NCI-H128 (cell line): ENCODE results near the gene C11orf42.

Experiments
- DNase-seq: peaks from one replicate; lab custom pipeline; 2025; ENCODE audit not compliant: unreplicated experiment; lab: John Stamatoyannopoulos, UW

The C11orf42 gene

GRCh38 chr11:6251990-6252473 is 46.7 kb downstream of the C11orf42 start:
- DNase-seq = no peak

- no peak for DNase-seq
Observed at GRCh38 chr11:6253197-6253596, 47.8 kb downstream of the C11orf42 start.

GRCh38 chr11:6258141-6258540 is 52.8 kb downstream of the C11orf42 start:
- DNase-seq = no peak

GRCh38 chr11:6258571-6259081 is 53.3 kb downstream of the C11orf42 start:
- no peak for DNase-seq

GRCh38 chr11:6260207-6260726 is 54.9 kb downstream of the C11orf42 start:
- DNase-seq = no peak
